NCI-H748 (cell line): ENCODE results near the gene PDPK1.
"Not testable (repeated sequence)": the region's sequence is repeated elsewhere in the genome, so short reads cannot be mapped to it uniquely, and the experiment has no call there.

Experiments
- DNase-seq: peaks from one replicate; lab custom pipeline; 2025; ENCODE audit not compliant: unreplicated experiment; lab: John Stamatoyannopoulos, UW

PDPK1 gene

DNA sequence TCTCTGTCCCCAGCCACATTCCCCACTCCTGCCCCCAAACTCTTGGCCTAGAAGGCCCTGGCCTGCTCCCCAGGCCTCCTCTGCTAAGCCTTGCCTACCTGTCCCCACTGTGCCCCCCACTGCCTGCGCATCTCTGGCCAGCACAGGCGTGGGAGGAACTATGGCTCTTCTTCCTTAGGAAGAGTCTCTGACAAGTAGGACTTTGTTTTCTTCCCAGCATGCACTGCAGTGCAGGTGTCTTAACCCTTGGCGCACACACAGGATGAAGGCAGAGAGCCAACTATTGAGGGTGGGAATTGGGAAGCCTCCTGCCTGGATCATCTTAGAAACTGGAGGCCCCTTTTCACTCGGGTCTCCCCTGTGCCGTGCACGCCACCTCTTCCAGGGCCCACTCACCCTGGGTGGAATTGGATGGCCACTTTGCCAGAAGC, 14.0 kb upstream of the PDPK1 start:
- DNase-seq: no peak

DNA sequence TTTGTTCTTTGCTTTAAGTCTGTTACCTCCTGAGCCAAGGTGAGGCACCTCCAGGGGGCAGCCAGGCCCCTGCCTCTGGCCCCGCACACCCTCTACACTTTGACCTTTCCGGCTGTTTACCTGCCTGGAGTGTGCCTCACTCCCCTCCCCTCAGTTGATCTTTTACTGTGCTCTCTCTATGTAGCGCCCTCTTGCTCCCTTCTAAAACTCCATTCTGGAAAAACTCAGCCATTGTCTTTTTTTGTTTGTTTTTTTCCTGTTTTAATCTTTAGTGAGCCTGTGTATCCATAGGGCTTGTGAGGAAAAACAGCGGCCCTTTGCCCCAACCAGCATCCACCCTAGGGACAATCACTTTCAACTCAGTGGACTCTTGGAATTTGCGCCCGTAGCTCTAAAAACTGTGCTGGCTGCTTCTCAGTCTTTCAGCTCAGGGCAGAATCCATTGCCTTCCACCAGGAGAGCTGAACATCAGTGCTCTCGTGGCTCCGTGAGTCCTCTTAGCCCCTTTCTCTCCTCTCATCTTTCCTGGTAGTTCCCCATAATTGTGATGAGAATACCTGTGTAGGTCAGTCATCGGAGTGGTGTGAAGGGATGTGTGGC, 13.4 kb upstream of the PDPK1 start:
- no peak for DNase-seq

DNA sequence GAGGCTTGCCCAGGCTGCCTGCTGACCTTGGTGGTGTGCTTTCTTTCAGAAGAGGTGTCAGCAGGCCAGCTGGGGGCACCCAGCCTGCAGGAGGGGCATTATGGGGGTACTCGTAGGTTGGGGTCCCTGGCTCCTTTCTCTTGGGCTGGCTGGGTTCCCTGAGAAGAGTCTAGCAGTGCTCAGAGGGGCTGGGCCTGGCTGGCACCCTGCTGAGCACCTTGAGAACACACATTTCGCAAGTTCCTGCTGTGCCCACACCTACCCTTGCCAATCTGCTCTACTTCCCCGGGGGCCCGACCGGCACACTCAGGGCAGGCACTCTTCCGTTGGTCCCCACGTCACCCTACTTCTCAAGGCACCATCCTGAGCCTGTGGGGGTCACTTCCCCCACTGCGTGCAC, 11.7 kb upstream of the PDPK1 start:
- no peak for DNase-seq

- DNase-seq: no peak
Observed at GRCh38 chr16:2527071-2527783, 10.6 kb upstream of the PDPK1 start.

- no peak for DNase-seq
Observed at GRCh38 chr16:2527784-2528100, 10.1 kb upstream of the PDPK1 start.

DNA sequence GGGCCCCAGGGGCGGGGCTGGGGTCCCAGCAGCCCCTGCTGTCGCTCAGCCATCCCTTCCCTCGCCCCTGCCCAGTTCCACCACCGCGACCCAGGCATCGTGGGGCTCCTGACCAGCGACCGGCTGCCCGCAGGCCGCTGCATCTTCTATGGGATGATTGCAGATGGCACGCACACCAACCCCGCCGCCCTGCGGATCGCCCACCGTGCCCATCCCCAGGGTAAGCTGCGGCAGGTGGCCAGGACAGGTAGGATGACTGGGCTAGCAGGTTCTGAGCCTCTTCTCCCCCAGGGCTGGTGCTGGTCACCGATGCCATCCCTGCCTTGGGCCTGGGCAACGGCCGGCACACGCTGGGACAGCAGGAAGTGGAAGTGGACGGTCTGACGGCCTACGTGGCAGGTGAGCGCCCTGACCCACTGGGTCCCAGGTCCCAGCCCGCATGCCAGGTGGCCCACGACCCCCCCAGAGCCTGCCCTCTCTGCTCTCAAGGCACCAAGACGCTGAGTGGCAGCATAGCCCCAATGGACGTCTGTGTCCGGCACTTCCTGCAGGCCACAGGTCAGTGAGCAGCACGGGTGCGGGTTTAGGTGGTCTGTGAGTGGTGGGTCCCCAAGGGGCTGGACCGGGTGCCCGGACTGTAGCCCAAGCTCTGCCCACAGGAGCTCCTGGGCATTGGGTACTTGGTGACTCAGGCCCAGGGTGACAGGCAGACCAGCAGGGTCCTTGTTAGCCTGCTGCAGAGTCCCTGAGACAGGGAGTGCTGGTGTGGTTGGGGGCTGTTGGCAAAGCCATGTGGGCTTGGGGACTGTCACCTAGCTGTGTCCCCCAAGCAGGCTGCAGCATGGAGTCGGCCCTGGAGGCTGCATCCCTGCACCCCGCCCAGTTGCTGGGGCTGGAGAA, 9.4 kb upstream of the PDPK1 start:
- DNase-seq: no peak

GRCh38 chr16:2529061-2529931, 8.5 kb upstream of the PDPK1 start:
- no peak for DNase-seq

DNA sequence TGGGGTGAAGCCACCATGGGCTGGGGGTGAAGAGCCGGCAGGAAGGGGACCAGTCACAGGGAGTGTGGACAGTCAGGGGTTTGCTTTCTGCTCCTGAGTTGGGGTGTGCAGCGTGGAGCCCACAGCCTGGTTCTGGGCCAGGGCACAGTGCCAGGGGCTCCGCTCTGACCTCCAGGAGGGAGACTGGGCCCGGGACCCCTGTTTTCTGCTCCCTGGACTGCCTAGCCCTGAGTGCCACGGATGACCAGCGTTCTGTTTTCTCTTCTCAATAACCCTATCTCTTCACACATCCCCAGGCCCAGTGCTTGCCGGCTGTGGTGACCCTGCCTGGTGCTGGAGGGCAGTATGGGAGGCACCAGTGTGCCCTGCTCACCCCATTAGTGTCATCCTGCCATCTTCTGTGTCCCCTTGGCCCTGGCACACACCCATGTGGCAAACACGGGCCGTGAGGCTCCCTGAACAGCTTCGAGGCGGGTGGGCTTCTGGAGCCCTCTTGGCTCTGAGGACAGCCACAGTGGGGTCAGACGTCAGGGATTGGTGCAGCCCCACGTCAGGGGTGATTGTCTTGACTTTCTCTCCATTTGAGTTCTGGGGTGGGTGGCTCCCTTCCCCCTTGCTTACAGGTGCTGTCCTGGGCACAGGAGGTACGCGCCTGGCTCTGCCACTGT, 7.7 kb upstream of the PDPK1 start:
- no peak for DNase-seq

GRCh38 chr16:2530629-2531318, 7.0 kb upstream of the PDPK1 start:
- DNase-seq: no peak

DNA sequence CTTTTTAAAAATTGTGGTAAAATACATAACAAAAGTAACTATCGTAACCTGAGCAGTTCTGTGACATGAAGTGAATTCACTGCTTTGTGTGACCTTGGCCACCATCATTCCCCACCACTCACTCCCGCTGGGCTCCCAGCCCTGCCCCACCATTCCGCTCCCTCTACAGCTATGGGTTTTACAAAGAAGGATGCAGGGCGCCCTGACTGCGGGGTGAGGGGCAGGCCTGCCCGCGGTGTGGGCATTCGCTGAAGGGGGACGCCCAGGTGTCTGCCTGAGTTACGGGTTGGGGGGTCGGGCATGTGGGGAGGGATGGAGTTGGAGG, 6.5 kb upstream of the PDPK1 start, which contains the start of gene CEMP1:
Gene CEMP1 (minus strand): TSS at position 38 of the 325 bp plus-strand sequence. CDS start 335 bp downstream, outside the sequence.
- no peak for DNase-seq

DNA sequence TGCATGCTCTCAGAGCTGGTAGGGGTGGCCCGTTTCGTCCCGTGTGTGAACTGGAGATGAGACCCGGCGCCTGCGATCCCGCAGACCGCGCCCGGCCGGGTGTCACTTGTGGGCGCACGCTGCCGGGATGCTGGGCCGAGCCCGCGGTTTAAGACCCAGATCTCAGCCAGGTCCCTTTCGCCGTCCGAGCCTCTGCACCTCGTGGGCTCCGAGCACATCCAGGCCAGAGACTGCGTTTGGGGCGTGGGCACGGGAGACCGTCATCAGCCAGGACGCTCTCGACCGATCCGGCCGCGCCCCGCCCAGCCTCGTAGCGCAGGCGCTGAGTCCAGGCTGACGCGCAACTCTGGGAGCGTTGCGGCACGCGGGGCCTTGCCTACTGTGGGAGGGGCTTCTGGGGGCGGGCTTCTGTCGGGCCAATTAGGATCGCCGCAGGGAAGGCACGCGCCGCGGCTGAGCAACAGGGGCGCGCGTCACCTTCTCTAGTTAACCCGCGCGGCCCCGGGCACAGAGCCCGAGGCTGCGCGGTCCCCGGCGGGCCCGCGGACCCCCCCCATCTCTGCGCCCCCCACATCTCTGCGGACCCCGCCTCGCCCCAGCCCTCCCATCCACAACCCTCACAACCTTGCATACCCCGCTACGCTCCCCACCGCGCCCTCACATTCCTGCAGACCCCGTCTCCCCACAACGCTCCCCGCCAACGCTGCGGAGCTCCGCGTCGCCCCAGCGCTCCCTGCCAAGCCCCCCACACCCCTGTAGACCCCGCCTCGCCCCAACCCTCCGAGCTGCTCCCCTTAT, 5.9 kb upstream of the PDPK1 start:
- peak; percentile 94 for DNase-seq

- DNase-seq: peak; percentile 50
Observed at GRCh38 chr16:2532494-2533141, 5.2 kb upstream of the PDPK1 start.

DNA sequence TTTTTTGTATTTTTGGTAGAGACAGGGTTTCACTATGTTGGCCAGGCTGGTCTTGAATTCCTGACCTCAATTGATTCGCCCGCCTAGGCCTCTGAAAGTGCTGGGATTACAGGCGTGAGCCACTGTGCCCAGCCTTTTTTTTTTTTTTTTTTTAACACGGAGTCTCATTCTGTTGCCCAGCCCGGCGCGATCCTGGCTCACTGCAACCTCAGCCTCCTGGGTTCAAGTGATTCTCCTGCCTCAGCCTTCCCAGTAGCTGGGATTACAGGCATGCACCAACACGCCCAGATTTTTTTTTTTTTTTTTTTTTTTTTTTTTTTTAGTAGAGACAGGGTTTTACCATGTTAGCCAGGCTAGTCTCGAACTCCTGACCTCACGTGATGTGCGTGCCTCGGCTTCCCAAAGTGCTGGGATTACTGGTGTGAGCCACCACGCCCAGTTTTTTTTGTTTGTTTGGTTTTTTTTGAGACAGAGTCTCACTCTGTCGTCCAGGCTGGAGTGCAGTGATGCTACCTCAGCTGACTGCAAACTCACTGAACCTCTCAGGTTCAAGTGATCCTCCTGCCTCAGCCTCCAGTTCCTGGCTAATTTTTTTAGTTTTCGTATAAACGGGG, 4.6 kb upstream of the PDPK1 start:
- DNase-seq: not testable (repeated sequence)

- DNase-seq: no peak
Observed at GRCh38 chr16:2533912-2534311, 3.9 kb upstream of the PDPK1 start.

- DNase-seq: not testable (repeated sequence)
Observed at GRCh38 chr16:2534335-2534734, 3.5 kb upstream of the PDPK1 start.

GRCh38 chr16:2535625-2536013, 2.2 kb upstream of the PDPK1 start:
- DNase-seq: no peak

GRCh38 chr16:2539192-2539844, 1.5 kb downstream of the PDPK1 start:
- not testable (repeated sequence) for DNase-seq
